M059J (cell line): ENCODE results near the gene SLC12A3. TPM values are rescaled to one million over a fixed set of nuclear protein-coding genes. Genes with fewer than 3 reads are reported as not detected.

ENCODE experiments used
- DNase-seq: peaks from one replicate; pipeline ENCODE4 v3.0.0-alpha.2; 2012; ENCODE audit warnings: low read depth
- total RNA-seq: library from RNA; depleted of rRNA; stranded (reverse); fragments of >200 nt; shearing (Covaris generic); gene quantifications from 2 replicates; pipeline ENCODE4 v1.2.3, GENCODE V29; 2014

The SLC12A3 gene
- total RNA-seq, 1 experiment from 2014 or later = not detected

DNA sequence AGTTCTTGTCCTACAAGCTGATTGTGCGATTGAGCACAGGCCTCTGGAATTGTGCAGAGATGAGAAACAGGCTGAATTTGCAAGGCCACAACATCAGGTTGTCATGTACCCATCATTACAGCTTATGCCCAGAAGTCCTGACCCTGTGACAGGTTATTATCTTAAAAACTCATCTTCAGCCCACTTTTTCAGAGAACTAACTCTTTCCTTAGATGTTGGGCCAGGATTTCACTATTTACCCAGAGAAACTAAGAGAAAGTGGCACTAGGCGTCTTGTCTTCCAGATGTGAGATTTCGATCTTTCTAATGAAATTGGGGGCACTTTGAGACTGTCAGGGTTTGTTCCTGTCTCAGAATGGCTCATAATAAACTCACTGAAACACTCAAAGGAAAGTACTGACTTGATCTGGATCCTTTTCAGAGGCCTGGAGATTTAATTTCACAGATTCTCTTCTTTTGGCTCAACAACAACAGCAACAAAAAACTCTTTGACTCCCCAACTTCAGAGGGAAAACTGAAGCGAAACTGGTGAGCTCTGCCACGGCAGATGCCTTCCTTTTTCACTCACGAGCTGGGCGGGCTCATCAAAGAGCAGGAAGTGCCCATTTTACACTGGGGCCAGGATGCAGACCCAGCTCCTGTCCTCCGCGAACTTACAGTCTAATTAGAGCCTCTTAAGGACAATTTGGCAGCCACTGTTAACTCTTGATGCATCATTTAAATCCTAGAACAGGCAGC lies 17.7 kb upstream of the SLC12A3 start:
- DNase-seq = peak; percentile 45

- DNase-seq = peak; percentile 96
Measured at GRCh38 chr16:56848029-56848936, 16.7 kb upstream of the SLC12A3 start.

DNA sequence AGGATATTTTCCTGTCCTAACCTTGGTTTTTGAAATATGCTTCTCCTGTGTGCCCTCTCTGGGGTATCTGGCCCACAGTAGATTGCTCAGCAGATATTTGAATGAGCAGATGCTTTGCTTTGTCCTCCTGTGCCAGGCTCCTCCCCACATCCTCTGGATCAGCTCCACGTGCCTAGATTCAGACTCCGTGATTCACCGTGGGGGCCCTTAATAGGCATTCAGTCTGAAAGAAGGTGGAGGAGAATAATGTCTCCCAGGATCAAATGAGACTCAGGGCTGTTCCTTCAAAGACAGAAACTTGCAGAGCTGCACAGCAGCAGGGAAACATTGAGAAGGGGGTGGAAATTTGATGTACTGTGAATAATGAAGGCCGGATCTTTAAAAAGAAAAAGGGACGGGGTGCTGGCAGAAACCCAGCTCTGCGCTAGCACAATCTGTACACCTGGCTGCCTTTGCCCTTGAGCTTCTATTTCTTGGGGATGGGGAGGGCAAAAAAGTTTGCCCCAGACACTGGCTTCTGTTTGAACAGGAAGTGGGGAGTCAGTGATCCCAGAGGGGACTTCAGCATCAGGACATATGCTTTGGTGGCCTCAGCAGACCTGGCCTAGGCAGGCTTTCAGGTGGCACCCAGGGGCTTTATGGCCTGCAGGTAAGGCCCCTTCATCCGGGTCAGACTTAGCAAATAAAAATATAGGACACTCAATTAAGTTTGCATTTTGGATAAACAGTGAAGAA lies 15.9 kb upstream of the SLC12A3 start:
- DNase-seq = peak; percentile 90

DNA sequence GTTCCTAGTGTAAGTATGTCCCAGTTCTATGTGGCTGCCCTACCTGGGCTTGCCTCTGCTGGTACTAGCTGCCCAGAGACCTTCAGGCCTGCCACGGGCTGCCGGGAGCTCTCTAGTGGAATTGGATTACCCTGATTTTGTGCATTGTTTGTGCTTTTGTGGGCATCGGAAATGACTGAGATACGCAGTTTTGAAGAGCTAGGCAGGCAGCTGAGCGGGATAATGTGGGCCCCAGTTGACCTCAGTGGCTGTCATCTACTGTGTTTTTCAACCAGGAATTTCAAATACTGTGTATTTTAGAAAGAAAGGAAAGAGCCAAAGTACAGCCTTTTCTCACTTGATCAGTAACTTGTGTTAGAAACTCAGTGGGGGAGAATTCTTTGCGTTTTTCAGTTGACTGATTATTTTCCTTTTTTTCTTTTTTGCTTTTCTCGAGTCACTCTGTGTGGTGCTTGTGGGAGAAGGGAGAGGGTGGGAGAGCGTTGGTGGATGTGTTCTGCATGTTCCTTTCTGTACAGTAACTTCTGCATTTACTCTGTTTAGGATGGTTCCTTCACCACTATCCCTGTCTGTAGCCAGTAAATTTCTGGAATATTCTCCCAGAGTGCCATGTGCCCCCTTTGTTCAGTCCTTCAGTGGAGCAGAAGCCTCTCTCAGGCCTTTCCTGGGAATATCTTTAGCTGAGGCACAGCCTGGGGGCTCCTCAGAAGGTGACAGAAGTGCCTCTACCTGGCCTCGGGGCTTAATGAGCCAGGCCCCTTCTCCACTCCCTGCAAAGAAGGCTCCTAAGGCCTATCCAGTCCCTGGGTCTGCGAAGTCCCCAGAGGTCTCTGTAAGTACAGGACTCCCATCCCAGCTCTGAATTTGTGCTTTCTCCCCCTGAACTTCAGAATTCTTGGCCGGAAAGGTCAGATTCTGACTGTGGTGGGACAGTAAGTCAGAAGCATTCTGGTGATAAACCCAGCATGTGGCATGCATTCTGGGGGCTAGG lies 15.0 kb upstream of the SLC12A3 start:
- DNase-seq = peak; percentile 76

GRCh38 chr16:56851671-56852400 lies 13.2 kb upstream of the SLC12A3 start:
- peak; percentile 28 for DNase-seq

GRCh38 chr16:56852401-56852730 lies 12.6 kb upstream of the SLC12A3 start:
- no peak for DNase-seq

DNA sequence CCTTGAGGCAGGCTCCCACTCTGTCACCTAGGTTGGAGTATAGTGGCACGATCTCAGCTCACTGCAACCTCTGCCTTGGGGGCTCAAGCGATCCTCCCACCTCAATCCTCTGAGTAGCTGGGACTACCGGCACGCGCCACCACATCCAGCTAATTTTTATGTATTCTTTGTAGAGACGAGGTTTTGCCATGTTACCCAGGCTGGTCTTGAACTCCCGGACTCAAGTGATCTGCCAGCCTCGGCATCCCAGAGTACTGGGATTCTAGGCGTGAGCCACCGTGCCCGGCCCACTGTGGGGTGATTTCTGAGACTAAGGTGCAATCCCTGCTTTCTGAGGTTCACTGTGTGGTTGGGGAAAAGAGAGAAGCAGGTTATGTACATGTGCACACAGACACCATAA lies 12.0 kb upstream of the SLC12A3 start:
- no peak for DNase-seq

DNA sequence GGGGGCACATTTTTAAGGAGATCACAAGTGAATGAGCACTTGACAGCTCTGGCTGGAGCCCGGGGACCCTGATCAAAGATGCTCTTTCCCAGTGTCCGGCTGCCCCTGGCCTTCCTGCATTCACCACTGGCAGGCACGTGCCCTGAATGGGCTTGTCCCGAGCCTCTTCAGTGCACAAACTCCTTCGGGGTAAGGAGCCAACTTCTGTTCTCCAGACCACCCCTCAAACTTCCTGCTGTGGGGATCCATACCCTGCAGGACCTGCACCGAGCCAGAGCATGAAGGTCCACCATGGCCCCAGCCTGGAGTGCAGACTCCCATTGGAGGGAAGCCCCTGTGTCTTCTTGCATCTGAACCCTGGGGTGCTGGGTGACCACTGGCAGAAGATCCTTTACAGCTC lies 9.8 kb upstream of the SLC12A3 start:
- DNase-seq = no peak

DNA sequence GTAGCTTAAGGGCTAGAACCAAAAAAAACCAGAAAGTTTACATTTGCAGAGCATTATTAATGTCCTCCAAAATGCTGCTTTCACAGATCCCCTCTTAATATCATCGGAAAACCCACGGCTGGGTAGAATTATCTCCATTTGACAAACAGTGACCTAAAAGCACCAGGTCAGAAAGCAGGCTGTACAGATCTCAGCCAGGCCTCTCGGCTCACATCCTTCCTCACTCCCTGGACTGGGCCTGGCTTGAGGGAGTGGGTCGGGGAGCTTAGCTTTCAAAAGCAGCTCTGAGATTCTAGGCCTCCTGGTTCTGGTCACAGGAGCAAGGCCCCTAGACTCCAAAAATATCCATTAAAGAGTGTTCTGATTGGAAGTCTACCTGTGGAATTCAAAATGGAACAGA lies 9.1 kb upstream of the SLC12A3 start:
- no peak for DNase-seq

DNA sequence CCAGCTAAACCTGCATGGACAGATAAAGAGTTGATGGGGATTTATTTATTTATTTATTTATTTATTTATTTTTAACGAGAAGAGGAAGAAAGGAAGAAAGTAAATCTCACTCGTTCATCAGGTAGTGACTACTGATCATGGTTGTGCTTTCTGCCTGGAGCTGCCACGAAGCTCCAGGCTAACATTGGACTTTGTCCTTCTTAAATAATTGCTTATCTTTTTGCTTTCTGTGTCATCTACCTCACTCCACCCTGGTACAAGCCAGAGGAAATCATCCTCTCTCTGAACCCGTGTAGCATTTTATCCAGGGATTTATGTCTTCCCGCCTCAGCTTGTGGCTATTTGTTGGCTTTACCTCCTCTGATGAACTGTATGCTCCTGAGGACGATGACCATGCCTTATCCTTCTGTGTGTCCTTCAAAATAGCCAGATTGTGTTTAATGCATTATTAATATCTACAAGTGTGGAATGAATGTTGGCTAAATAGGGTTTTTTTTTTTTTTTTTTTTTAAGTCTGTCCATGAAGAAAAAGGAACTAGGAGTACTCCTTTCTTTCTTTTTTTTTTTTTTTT lies 8.0 kb upstream of the SLC12A3 start:
- DNase-seq = no peak

DNA sequence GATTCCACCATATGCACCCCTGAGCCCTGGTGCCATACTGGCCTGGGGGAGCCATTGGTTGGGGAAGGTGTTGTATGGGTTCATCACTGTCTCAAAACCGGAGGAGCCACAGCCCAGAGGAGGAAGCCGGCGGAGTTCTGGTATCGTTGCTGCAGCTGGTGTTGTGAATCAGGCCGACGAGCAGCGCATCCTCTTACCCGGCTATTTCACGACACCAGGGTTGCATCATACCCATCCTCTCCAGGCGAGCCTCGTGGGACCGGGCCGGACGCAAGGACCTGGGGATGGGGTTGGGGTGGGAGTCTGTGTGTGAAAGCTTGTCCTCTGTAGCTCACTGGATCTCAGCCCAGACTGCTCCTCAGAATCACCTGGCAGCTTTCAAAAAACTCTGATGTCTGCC lies 6.6 kb upstream of the SLC12A3 start:
- DNase-seq = no peak

DNA sequence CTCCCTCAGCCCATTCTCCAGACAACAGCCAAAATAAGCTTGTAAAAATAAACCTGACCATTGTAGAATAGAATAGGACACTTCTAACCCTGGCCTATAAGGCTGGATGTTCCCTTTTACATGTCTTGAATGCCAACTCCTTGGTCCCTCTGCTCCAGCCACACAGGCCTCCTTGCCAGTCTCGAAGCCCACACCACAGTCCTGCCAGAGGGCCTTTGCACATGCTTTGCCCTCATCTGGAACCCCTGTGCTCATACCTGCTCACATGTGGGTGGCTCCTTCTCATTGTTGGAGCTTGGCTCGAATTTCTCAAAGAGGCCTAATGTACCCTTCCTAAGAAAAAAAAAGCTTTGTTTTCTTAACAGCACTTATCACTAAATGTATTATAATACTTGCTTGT lies 5.4 kb upstream of the SLC12A3 start:
- DNase-seq = no peak

DNA sequence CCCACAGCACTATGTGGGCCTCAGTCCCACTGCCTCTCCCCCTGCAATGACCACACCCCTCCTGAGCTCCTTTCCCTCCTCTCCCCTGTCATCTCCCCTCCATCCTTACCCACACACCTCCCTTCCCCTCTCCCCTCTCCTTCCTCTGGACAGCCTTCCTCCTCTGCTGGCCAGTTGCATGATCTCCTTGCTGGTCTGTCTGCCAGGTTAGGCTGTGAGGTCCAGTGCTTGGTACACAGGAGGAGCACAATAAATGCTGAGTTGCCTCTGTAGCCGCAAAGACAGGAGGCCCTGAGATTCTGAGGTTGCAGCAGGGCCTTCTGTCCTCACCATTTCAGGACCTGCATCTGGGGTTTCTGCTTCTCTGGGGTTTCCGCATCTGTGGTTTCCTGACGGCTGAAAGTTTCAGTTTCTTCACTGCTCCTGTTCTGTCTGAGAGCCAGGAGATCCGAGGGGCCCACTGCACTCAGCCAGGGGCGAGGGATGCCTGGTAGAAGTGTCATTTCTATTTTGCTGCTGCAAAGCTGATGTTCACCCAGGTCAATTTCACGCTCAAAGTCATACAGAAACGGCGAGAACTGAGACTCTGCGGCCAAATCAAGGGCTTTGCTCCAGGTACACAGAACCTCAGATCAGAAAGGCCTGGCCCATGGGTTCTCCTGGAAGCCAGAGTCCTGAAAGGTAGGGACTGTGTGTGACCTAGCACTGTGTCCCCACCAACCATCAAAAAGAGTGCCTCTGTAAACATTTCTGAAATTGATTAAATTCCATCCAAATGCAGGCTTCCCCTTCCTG lies 4.6 kb upstream of the SLC12A3 start:
- peak; percentile 28 for DNase-seq

DNA sequence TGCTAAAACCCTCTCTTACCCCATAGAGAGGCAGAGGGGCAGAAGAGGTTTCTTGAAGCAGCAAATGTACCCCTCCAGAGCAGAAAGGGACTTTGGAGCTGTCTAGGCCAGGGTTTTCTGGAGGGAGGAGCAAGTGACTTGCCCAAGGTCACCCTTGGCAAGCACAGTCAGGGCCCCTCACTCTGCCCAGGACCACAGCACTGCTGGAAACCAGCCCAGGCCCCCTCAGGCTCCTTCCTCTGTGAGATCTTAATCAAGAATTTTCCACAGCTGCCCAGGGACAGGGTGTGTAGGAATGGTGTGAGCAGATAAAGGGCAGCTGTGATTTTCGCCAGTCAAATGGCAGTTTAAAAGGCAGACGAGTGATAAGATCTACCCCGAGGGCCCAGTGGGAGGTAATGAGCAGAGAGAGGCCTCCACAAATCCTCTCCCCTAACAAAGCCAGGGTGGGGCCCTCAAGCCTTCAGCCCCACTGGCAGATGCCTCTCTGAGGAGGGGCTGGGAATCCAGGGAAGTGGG lies 3.9 kb upstream of the SLC12A3 start:
- peak; percentile 92 for DNase-seq

- DNase-seq = no peak
Measured at GRCh38 chr16:56861756-56862155, 3.3 kb upstream of the SLC12A3 start.

GRCh38 chr16:56862776-56863175 lies 2.2 kb upstream of the SLC12A3 start:
- DNase-seq = peak; percentile 60

DNA sequence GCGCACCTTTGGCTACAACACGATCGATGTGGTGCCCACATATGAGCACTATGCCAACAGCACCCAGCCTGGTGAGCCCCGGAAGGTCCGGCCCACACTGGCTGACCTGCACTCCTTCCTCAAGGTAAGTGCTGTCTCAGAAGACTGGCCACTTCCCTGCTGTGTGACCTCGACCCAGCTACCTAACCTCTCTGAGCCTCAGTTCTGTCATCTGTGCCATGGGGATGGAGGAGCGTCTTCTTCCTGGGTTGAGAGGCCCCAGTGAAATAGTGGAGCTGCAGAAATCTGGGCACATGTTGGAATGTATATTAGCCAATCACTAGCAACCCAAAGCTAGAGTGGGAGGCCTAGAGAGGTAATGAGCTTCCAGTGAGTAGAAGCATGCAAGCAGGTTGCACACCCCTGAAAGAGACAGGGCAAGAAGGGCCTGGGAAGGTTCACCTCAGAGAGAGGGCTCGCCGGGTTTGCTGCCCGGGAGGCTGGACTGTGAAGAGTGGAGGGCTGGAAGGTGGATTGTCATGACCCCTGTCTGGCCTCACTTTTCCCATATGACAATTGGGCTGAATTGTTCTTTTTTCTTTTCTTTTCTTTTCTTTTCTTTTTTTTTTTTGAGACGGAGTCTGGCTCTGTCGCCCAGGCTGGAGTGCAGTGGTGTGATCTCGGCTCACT lies 521 bp downstream of the SLC12A3 start:
- DNase-seq = no peak
